Embryonic facial prominence (tissue), 1 donor: ENCODE data around the gene TMEM181.

ENCODE experiments used
- DNase-seq: peaks from one replicate; pipeline ENCODE4 v3.0.0-alpha.2; 2016; ENCODE audit errors: extremely low spot score

Gene TMEM181

GRCh38 chr6:158561938-158562337 lies 2.0 kb downstream of the TMEM181 start:
- no peak for DNase-seq

GRCh38 chr6:158564243-158565121 lies 4.6 kb downstream of the TMEM181 start:
- DNase-seq, result no peak

DNA sequence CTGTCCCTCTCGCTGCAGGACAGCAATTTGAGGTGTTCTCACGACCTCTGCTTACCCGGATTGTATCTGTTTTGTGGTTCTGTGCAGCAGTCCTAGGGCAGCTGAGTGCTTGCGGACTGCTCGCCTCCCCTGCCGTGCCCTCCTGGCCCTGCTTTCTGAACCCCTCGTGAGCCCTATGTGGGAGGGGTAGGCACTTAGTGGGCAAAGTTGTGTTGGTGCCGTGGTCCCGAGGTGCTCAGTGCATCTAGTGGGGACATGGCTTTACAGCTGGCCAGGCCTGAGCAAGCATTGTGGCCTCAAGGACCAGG lies 5.2 kb downstream of the TMEM181 start:
- no peak for DNase-seq

GRCh38 chr6:158565482-158566040 lies 5.7 kb downstream of the TMEM181 start:
- no peak for DNase-seq

DNA sequence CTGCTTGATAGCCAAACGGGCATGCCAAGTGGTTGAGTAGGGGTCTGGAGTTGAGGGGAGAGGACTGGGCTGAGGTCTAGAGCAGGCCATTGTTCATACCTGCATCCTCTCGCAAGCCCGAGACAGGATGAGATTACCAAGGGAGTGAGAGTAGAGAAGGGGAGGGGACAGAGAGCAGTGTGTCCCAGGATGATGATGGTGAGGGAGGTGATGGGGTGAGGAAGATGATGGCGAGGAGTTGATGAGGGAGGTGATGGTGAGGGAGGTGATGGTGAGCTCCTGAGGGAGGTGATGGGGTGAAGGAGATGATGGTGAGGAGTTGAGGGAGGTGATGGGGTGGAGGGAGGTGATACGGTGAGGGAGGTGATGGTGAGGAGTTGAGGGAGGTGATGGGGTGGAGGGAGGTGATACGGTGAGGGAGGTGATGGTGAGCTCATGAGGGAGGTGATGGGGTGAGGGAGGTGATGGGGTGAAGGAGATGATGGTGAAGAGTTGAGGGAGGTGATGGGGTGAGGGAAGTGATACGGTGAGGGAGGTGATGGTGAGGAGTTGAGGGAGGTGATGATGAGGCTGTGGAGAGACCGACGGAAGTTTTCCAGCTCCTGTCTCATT lies 6.4 kb downstream of the TMEM181 start:
- DNase-seq, result no peak

GRCh38 chr6:158567152-158567551 lies 7.3 kb downstream of the TMEM181 start:
- DNase-seq, result no peak

DNA sequence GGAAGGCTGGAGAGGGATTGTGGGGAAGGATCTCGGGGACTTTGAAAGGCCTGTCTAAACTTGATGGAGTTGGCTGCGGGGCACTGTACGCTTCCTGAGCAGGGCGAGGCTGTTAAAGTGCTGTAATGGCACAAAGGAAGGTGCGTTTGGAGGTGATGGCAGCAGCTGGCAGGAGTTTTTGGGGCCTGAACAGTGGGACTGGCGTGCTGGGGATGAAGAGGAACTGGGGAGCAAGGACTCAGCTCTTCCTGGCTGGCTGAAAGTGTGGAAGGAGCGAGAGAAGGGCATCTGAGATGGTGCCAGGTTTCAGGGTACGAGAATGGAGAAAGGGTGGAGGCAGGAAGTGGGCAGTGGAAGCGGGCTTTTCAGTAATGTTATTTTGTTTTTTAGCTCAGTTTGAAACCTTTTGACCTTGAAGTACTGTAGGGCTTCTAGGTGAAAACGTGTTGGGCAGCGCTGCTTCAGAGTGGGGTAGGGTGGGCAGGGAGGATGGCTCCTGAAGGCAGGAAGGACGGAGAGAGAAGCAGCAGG lies 8.0 kb downstream of the TMEM181 start:
- no peak for DNase-seq

DNA sequence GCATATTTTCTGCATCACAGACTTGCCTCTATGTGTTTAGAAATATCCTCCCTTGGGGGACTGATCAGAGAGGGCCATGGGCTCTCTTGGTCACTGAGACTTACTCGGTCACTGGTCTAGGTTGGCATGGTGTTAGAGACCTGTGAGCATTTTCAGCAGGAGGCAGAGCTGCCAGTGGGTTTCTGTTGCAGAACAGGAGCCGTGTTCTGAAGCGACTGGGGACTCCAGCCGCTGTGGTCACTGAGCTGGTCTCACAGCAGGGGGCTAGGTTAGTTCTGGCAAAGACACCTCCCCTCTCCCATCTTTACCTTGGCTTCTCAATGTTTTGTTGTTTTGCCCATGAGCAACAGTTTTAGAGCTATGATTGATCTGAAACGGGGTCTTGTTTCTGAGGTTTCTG lies 8.7 kb downstream of the TMEM181 start:
- DNase-seq, result no peak

DNA sequence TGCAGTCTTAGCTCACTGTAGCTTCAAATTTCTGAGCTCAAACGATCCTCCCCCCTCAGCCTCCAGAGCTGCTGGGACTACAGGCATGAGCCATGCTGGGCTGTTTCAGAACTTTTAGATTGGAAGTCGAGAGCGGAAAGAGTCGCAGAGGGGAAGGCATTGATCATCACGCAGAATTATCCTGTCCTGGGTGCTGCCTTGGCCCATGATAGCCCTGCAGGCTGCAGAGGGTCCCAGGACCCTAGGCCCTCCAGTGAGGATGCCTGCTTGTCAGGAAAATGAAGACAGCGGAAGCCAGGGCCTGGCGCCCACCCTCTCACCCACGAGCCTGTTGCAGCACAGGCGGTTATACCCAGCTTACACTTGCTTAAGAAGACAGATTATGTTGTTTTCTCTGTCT lies 9.1 kb downstream of the TMEM181 start:
- DNase-seq, result no peak

- no peak for DNase-seq
These were observed 10.7 kb downstream of the TMEM181 start for GRCh38 chr6:158570681-158570962.

GRCh38 chr6:158571826-158572652 lies 12.1 kb downstream of the TMEM181 start:
- DNase-seq, result no peak

DNA sequence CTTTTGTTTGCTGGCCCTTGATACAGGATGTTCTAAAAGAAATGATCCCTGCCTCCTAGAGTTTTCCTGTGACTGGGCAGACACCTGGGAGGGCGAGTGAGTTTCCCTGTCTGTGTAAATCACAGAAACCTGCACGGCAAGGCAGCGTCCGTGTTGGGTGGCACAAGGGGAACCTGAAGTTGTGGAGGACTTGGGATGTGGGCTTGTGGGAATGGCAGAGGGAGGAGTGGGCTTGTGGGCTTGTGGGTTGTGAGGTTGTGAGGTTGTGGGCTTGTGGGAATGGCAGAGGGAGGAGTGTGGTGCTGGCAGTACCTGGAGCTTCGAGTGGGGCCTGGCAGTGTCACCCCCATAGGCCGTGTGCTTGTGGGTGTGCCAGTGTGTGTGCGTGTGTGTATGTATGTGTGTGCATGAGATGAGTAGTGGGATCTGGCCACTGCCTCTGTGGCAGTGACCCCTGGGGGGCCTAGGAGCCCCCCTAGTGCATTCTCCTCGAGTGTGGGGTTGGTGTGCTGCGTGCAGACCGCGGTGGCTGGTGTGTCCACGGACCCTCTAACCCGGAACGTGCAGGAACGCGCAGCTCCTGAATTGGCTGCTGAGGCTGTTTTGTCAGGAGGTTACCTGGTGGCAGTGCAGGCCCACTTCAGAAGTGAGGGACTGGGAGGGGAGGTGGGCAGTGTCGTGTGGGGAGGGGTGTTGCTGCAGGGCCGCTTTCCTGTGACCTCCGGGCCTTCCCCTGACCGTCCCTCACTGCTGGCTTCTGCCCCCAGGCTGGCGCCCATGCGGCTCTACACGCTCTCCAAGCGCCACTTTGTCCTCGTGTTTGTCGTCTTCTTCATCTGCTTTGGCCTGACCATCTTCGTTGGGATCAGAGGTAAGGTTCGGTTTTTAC lies 13.0 kb downstream of the TMEM181 start:
- DNase-seq, result no peak

- DNase-seq, result no peak
These were observed 13.6 kb downstream of the TMEM181 start for GRCh38 chr6:158573542-158573931.

DNA sequence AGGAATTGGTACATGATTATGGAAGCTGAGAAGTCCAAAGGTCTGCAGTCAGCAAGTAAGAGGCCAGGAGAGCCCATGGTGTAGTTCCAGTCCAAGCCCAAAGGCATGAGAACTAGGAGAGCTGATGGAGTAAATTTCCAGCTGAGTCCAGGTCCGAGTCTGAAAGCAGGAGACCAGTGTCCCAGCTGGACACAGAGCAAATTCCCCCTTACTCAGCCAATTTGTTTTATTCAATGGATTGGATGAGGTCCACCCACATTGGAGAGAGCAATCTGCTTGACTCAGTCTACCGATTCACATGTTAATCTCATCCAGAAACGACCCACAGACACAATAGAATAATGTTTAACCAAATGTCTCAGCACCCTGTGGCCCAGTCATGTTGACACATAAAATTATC lies 14.9 kb downstream of the TMEM181 start:
- DNase-seq, result no peak

DNA sequence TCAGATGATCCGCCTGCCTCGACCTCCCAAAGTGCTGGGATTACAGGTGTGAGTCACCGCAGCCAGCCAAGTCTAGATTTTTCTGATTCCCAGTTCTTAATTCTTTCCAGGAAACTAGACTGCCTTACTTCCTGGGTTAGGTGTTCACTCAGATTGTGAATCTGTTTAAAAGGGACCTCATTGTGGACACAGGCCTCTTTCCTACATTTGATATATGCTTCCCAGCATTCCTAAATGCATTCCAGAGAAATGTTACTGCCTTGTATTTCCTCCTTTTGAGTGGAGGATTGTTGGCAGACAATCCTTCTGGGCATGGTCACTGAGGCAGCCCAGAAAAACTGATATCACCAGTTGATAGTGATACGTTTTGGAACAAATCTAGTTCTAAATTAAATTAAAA lies 15.7 kb downstream of the TMEM181 start:
- no peak for DNase-seq

DNA sequence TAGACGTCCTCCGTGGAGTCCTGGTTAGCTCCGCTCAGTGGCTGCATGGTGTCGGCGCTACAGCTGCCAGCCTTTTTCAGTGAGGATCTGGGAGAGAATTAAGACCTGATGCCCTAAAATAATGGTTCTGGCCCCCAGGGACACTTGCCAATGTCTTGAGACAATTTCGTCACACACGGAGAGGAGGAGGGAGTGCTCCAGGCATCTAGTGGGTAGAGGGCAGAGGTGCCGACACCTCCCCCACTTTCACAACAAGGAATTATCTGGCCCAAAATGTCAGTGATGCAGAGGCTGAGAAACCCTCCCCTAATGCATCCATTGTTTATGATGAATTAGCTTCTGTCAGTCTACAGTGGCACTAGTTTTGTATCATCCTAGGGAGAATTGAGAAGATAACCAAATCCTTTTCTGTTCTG lies 24.4 kb downstream of the TMEM181 start:
- no peak for DNase-seq

DNA sequence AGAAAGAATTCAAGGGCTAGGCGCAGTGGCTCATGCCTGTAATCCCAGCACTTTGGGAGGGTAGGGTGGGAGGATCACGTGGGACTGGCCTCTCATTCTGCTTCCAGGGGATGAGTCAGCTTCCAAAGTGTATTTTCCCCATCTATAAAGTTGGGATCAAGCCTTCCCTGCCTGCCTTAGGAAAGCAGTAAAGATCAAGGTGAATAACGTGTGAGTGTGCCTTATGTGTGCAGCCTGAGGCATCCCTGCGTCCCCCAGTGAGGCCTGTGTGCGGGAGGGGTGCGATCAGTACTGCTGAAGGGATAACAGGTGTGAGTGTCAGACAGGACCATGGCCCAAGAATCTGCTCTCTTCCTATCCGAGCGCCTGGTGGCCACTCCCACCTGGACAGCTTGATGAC lies 26.8 kb downstream of the TMEM181 start:
- DNase-seq, result no peak

DNA sequence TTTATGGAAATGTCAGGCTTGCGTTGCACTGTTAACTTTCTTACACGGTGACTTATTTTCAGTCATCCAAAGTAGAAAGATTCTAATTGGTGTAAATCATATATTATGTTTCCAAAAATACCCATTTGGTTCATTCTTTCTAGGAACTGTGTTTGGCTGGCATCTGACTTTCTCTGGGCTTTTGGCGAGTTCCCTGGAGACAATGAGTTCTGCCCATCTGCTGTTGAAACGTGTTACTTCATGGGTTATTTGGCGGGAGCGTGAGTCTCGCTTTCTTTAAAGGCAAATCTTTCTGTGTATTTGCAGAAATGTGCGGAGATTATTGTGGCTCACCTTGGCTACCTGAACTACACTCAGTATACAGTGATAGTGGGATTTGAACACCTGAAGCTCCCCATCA lies 29.5 kb downstream of the TMEM181 start:
- no peak for DNase-seq

DNA sequence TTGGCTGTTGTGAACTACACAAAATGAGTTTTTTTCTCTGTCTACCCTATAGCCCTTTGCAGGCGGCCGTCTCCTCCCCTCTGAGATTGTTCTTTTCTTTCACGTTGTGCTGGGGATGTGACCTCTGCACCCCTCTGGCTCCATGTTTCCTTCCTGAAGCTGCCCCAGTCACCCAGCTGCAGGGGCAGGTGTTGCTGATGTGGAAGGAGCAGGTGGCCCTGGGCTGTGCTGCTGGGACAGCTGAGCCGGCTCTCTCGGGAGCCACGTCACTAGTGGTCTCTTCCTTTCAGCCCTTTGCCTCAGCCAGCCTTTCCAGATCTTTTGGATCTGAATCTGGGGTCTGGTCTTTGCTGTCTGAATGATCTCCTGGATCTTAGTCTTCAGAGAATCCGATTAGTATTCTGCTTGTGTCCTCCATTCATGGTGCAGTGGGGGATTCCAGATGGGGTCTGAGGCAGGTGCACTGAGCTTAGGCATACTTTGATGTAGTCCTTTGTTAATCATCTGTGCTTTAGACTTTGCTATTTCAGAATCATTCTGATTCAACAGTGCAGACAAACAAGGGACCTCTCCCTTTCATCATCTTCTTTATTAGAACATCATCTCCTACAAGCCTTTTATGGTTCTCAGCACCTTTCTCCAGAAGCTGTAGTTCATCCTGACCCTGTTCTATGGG lies 31.4 kb downstream of the TMEM181 start:
- no peak for DNase-seq

- DNase-seq, result no peak
These were observed 31.9 kb downstream of the TMEM181 start for GRCh38 chr6:158591810-158592209.

- DNase-seq, result no peak
These were observed 33.8 kb downstream of the TMEM181 start for GRCh38 chr6:158593670-158594069.
